ENCODE results near the gene LRCH1.

The LRCH1 gene

DNA sequence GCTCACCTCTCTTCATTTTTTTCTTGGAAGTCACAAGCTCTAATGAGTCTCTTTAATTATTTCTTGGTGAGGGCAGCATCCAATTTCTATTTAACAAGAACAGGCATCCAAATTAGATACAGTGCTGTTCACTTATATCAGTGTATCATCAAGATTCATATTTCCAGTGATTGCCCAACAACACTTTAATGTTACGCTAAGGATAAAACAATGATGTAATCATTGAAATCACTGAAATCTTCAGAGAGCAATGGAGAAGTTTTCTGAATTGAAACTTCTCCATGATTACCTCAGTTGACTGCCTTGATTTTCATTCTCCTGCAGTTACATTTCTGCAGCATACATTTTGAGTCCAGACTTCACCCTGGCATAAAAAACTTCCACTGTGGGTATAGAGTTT lies 17.1 kb upstream of the LRCH1 start:
- DNase-seq (ENCODE audit: low spot score): no peak

DNA sequence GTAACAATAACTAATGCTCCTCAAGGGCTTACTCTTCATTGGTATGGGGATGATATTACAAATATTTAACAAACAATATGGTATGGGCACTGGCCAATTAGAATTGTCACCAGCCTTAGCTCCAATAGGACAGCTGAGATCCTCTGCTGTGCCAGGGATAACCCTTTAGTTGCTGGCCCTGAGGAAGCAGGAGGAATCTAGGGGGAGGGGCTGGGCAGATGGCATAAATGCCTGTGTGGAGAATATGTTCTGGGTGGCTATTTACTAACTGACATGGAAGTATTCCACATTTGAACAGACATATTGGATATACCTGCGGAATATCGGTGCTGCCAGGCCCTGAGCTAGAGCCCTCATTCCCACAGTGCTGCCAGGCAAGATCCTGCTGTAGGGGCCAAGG lies 16.6 kb upstream of the LRCH1 start:
- DNase-seq (ENCODE audit: low spot score): no peak

DNA sequence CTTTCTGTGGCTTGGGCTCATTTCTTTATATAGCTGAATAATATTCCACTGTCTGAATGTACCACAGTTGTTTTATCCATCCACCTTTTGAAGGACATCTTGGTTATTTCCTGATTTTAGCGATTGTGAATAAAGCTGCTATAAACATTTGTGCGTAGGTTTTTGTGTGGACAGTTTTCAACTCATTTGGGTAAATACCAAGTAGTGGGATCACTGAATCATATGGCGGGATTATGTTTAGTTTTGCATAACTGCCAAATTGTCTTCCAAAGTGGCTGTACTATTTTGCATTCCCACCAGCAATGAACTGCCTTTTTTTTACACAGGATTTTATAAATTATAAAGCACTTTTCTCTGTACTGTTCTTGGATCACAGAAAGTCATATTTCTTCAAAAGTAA lies 13.7 kb upstream of the LRCH1 start:
- no peak for DNase-seq (ENCODE audit: low spot score)

DNA sequence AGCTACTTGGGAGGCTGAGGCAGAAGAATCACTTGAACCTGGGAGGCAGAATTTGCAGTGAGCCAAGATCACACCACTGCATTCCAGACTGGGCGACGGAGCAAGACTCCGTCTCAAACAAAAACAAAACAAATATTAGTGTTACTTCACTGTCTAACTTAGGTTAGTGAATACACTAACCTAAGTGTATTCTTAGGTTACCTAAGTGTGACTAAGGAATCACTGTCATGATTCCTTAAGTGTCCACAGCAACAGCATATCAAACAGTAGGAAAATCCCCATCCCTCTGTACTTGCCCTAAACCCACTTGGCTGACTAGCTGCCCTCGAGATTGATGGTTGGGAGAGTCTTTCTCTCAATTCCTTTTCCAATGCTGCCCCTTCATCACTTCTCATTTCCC lies 11.8 kb upstream of the LRCH1 start:
- DNase-seq (ENCODE audit: low spot score): no peak

DNA sequence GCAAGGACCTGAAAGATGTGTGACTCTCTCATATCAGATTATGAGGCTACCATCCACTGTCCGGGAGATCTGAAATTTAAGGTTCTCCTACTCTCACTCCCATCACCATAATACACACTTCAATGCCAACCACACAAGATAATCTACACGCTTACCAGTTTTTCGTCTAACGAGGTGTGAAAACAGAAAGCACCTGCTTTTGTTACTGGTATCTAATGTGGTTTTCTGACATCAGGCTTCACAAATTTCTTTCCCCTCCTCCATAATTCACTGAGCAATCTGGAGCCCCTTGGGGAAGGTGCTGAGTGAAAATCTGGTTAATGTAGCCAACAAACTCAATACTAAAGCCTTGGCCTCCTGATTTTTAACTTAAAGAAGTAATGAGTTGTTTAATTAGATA lies 10.1 kb upstream of the LRCH1 start:
- DNase-seq (ENCODE audit: low spot score): no peak

DNA sequence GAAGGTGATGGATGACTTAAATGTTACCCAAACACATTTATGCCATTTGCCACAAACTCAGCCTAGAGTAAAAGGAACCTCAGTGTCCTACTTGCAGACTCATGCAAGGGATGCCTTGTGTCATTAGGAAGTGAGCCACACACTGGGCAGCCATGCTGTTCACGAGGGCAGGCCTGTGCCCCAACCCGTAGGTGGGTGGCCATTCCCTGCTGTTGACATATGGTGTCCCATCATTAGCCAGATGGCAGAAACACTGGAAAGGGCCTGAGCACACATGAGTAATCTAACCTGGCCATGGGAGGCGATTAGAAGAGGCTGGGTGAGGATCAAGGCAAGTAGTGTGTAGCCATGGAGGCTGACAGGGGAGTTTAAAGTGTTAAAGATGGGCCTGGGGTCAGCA lies 9.7 kb upstream of the LRCH1 start:
- no peak for DNase-seq (ENCODE audit: low spot score)

DNA sequence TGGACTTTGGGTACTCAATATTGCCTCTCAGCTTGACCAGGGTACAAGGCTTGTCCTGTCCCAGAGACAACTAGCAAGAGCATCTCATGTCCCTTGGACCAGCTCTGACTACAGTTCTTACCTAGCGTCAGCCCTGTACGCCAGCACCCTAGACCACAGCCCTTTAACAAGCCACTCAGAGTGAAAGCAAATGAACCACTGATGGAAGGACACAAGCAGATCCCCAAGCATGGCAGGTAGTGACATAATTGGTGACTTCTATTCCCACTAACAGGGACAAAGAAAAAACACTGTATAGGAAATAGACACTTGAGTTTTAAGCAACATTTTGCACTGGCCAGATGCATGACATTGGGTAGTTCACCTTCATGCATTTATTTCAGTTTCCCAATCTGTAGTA lies 8.8 kb upstream of the LRCH1 start:
- DNase-seq (ENCODE audit: low spot score): no peak

DNA sequence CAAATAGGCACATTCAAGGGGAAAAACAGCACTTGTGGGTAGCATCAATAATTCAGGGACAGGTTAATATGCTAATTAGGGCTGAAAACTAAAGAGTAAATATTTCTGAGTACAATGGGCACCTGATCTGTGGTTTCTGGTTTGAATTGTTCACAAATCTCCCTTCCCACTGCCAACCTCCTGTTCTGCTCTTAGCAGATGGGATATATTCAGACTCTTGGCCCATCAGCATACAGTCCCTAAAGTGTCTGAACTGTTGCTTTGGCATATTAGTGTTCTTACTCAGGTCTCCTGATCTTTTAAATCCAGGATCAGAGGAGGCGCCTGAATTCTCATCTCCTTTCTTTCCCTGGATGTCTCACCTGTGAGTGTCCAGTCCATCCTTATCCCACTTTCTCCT lies 8.2 kb upstream of the LRCH1 start:
- no peak for DNase-seq (ENCODE audit: low spot score)

DNA sequence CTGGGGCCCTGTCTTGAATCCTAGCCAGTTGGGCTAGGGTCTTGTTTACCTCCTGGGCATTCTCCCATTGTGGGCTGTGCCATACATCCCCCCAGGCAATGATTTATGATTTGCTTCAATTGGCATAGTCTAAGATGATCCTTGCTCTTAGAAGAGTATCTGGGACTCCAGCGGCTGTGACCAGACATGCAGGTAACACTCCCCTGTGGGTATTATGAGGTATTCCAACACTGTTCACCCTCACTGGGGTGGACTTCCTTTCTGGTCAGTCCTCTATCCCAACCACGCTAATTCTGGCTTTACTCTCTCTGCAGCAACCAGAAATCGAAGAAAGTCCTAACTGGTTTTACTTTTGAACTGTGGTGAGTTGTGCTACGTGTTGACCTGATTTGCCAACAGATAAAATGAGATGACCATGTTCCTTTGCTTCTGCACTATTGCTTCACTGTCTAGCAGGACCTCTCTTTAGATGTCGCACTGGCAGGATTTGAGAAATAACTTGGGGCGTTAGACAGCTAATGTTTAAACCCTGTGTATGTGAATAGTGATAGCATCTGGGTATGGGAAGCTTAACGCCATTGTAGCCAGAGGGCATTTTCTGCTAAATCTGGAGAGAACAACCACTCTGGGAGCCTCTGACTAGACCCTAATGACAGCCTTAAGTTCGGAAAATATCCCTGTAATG lies 6.7 kb upstream of the LRCH1 start:
- no peak for DNase-seq (ENCODE audit: low spot score)

DNA sequence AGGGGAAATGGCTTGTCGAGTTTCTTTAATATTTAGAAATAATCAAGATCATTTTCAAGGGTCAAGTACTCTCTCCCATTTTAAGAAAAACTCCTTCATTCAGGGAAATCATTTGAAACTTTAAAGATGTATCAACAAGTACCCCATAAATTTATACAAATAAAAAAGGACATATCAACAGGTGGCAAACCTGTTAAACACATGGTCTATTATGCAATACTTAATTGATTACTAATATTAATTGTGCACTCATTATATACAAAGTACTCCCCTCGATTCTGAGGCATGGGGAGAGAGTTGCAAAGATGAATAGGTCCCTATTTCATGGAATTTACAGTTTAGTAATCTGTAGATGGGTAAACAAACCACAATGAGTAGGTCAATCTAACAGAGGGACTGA lies 2.1 kb upstream of the LRCH1 start:
- no peak for DNase-seq (ENCODE audit: low spot score)

DNA sequence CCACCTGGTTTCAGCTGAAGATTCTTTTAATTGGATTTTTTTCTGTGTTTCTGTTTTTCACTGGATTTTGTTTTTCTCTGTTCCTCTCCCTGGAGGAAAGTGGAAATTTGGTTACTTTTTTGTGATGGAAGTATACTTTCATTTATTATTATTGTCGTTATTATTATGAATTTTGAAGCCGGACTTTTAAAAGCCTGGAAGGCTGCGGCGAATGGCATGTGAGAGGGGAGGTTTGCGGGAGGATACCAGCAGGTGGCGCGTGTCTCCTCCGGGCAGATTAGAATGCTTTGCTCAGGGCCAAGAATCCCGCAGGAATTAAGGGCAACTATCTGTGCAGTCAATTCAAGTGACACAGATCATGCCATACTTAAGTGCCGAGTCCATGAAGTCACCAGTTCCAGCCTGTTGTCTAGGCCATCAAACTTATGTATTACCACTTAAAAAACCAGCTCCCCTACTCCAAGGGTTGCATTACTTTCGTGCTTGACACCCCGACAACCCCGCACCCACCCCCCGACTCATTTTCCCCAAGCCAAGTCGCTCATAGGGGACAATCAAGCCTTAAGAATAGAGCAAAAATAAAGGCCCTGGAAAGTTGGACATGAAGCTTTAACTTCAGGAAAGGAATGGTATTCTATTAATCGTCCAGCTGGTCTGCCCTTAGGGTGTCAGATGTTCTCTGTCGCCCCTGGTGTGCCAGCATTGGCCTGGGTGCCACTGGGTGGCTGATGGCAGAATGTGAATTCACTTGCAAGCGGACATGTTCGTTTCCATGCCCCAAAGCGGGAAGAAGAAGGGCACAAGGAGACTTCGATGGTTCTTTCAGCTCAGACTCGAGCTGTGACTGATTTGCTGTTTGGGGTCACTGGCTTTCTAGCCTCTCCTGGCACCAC lies 1.3 kb upstream of the LRCH1 start:
- peak; percentile 72 for DNase-seq (ENCODE audit: low spot score)

DNA sequence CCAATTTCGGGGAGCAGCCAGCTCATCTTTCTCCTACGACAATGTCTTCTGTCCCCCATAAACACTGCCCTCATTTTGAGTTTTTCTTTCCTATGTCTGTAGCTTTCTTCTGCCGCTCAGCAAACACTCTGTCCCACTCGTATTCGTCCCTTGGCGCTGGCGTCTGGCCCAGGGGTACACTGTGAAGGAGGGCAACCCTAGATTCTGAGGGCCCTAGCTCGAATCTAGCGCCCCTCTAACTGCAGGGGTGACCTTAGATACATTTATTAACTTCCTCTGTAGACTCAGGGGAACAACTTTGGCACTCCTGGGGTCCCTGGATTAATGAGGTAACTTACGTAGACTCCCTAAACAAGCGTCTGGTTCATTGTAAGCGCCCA lies 677 bp upstream of the LRCH1 start:
- DNase-seq (ENCODE audit: low spot score): no peak

DNA sequence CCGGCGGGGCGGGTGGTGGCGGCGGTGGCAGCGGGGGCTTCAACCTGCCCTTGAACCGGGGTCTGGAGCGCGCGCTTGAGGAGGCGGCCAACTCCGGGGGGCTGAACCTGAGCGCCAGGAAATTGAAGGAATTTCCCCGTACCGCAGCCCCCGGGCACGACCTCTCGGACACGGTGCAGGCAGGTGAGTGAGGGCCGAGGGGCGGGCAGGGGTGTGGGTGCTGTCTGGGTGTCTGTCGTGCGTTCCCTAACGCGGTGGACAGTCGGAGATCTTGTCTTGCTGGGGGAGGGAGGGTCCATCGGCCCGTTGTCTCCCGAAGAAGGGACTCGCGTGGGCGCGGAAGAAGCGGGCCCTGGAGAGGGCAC lies 533 bp downstream of the LRCH1 start:
- no peak for DNase-seq (ENCODE audit: low spot score)

DNA sequence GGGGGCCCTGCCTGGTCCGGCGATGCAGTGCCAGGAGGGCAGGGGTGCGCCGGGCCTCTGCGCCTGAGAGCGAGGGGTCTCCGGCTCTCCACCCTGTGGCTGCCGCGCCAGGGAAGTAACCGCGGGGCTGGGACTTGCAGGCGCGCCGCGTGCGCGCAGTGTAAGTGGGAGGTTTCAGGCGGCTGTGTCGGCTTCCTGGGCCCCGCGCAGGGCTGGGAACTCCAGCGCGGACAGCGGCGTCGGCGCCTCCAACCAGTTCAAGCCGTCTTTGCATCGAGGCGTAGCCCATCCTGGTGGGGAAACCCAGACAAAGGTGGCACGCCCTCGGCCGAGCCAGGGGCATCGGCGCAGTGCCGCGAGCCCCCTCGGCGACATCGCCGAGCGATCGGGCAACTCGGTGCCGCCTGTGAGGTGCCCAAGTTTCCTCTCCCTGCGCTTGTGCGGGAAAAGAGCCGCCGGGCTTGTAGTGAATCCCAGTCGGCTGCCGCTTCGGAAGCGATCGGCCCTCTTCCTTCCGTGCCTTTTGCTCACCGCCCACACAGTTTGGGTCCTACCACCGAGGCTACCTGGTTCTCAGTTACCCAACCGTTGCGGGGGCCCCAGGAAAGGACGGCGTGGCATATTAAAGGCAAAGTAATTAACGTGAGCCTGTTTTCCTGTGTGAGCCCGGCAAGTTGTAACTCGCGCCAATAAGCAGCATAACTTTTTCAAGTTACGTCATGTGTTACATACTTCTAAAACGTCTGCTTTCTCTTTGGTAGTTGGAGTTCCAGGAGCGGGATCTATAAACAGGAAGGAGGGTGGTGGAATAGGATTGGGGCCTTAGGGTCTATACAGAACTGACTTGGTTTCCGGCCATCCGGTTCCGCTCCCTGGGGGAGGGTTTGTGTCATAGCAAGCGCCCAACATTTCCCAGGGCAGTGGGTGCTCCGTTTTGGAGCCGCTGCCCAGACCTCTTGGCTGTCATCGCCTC lies 1.2 kb downstream of the LRCH1 start:
- DNase-seq (ENCODE audit: low spot score): peak; percentile 83

DNA sequence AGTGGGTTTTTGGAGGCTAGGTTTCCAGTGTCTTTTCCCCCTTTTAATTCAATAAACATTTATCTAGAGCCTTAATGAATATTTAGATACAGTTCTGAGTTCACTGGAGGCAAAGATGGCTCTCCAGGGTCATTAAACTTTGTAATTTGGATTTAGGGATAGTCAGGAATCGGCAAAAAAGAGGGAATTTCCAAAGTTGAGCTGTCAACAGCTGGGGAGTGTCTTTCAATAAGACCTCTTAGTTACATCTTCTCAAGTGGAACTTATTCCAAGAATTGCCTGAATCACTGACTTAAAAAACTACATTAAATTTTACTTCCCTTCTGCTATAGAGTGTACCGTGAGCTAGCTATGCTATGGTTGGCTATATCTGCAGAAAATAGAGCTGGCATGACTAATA lies 2.0 kb downstream of the LRCH1 start:
- no peak for DNase-seq (ENCODE audit: low spot score)

DNA sequence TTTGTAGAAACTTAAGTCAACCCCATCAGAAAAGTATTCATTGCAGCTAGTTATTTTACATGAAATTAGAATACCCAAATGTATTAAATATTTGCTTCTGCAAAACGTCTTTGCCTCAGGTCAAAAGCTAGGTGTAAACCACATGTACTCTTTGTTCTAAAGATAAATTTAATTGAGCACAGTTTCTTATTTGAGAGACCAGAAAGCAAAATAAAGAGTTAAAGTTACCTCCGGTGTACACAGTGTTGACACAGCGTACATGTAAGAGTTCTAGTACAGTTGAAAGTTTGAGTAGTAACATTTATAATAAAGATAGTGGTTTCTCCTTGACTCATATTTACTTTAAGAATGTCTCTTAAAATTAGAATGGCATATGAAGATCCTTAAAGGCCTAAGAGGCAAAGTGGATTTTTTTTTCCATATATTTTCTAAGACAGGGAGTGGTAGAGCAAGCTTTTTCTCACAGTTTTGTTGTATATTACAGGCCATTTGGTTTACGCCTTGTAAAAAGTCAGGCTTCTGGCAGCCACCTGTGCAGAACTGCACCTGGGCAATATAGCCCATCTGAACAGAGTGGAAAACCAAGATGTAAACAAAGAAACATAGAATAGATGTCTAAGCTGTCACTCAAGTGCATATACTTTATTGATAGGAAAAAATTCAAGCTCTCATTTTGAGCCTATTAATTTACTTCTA lies 2.9 kb downstream of the LRCH1 start:
- DNase-seq (ENCODE audit: low spot score): no peak

DNA sequence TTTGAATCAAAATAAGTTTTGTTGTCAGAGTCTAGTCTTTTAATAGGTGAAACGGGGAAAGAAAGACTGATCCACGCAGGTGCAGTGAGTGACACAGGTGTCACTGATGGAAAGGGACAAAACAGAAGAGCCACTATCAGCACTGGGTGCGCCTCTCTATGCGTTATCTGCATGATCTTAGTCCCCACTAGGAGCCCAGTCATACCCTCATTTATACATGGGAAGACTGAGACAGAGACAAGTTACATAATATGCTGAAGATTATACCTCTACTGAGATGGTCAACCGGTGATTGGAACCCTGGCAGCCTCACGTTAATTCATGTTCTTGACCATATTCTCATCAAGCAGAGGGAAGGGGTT lies 3.4 kb downstream of the LRCH1 start:
- DNase-seq (ENCODE audit: low spot score): no peak

DNA sequence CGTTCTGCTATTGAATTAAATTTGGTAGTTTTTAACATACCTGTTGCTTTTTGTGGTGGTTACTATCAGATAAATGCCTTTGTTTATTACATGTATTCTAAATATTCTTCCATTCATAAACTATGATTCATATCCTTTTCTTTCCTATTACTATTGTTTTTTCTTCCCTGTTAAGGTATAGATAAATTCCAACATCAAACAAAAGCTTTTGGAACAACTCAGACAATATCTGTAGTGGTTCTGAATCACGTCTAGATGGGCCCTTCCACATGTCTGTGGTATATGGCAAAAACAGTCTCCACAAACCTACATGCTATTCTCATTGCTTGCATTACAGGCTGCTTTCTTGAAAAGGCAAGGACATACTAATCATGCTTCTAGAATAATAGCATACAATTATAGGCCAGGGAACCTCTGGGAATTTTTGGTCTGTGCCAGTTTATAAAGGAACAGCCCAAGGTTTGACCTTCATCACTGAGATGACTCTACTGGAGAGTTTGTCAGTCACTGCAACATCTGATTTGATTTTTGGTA lies 6.4 kb downstream of the LRCH1 start:
- DNase-seq (ENCODE audit: low spot score): no peak

DNA sequence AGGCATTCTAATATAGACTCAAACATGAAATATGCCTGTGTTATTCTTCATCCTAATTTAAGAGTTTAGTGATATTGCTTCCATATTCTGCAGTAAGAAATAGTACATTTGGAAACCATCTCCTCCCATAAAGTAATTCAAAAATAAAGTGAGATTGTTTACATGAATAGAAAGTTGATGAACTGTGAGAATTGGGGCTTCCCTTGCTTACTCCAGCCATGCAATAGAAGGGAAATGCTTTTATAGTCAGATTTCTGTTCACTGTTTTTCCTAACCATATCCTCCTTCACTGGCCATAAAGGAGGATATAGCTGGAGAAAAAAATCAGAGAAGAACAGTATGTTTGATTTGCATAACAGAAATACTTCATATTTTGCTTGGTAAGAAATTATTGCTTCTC lies 7.8 kb downstream of the LRCH1 start:
- DNase-seq (ENCODE audit: low spot score): no peak

DNA sequence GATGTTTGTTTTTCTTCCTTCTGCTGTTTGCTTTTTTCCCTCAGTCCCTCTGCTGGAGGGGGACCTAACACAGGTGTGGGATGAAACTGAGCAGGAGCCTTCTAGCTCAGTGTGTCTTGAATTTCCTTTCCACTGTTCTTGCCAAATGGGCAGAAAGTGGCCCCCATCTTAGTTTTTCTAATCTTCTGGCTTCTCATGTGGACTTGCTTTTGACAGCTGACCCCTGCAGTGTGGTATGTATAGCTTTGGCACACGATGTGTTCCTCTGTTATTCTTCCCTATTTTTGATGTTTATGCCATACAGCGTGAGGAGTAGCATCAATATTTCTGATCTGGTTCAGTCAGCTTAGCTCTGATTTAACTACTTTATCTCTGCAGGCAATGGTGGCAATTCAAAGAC lies 8.3 kb downstream of the LRCH1 start:
- DNase-seq (ENCODE audit: low spot score): no peak

DNA sequence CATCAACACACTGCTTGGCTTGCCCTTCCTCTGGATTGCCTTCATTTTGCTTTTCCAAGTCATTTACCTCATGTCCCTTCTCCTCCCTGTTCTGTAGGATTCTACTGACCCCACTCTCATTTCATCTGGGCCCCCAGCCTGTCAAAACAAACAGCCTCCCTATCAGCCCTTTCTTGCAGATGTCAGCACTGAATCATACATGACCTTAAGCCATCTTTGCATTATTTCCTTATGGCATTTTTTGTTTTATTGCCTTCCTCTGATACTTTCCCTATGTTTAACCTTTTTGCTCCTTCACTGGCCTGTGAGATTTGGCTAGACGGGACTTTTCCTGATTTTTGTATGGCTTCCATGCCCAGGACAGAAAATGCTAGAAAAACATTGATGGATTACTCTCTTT lies 8.7 kb downstream of the LRCH1 start:
- DNase-seq (ENCODE audit: low spot score): no peak

DNA sequence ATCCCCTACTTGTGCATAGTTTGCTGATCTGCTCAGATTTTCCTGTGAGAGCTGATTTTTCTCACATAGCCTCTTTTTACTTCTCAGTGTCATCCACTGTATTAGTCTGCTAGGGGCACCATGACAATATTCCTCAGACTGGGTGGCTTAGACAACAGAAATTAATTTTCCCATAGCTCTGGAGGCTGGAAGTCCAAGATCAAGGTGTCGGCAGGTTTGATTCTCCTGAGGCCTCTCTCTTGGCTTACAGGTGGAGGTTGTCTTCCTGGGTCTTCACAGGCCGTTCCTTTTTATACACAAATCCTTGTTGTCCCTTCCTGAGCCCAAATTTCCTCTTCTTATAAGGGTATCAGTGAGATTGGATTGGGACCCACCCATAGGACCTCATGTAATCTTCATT lies 9.2 kb downstream of the LRCH1 start:
- DNase-seq (ENCODE audit: low spot score): no peak
